Measurements from ENCODE around the gene SLIT3.

DNA sequence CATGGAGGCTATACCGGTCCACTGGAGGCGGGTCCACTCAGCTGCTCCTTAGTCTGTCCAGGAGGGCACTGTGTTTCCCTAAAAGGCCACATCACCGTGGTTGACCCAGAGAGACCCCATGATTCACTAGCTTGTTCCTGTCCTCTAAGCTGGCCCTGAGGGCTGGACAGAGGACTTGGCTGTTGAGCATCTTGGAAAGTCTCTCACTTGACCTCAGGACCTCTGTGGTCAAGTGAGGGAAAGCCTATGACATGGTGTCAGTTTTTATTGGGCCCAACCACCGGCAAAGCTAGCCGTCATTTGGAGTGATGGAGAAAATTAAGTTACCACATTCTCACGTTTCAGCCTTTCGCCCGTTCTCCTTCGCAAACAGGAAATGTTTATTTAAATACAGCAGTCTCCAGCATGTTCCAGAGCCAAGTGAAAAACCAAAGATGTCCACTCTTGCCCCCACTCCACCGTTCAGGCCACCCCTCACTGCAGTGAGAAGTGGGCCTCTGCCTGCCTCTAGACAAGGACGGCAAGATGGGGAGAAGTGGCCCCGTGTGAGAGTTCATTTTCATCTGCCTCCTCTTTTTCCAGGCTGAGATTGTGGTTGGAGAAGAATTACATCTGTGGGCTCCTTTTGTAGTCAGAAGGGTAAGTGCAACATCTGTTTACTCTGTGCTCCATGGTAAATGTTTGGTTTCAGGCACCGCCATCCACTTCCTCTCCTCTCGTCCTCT is 4.4 kb downstream of the SLIT3 start:
- no peak for TF ChIP-seq EZH2phosphoT487 (IDR thresholded peaks at IDR 0.05; ENCODE audit: low read depth, severe bottlenecking, unreplicated experiment)
- TF ChIP-seq, protein P1, sequence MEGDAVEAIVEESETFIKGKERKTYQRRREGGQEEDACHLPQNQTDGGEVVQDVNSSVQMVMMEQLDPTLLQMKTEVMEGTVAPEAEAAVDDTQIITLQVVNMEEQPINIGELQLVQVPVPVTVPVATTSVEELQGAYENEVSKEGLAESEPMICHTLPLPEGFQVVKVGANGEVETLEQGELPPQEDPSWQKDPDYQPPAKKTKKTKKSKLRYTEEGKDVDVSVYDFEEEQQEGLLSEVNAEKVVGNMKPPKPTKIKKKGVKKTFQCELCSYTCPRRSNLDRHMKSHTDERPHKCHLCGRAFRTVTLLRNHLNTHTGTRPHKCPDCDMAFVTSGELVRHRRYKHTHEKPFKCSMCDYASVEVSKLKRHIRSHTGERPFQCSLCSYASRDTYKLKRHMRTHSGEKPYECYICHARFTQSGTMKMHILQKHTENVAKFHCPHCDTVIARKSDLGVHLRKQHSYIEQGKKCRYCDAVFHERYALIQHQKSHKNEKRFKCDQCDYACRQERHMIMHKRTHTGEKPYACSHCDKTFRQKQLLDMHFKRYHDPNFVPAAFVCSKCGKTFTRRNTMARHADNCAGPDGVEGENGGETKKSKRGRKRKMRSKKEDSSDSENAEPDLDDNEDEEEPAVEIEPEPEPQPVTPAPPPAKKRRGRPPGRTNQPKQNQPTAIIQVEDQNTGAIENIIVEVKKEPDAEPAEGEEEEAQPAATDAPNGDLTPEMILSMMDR (IDR thresholded peaks at IDR 0.05; ENCODE audit: poor library complexity) = no peak
